GM21825 (cell line): ENCODE results near the gene FLOT2.
"Not testable (repeated sequence)": the region's sequence is repeated elsewhere in the genome, so short reads cannot be mapped to it uniquely, and the experiment has no call there.

Experiments used
- ATAC-seq: cut with Tn5 transposase; IDR thresholded peaks from one replicate; pipeline ENCODE4 v1.9.1; 2021; ENCODE audit warnings: mild to moderate bottlenecking, moderate library complexity; ENCODE audit not compliant: unreplicated experiment

Gene FLOT2

GRCh38 chr17:28917029-28917428 is 19.5 kb upstream of the FLOT2 start:
- no peak for ATAC-seq

GRCh38 chr17:28916302-28916934 is 18.9 kb upstream of the FLOT2 start:
- no peak for ATAC-seq

GRCh38 chr17:28912938-28913333 is 15.4 kb upstream of the FLOT2 start:
- no peak for ATAC-seq

- no peak for ATAC-seq
Measured at GRCh38 chr17:28912281-28912937, 14.9 kb upstream of the FLOT2 start.

- ATAC-seq = no peak
Measured at GRCh38 chr17:28911411-28912045, 14.0 kb upstream of the FLOT2 start.

- no peak for ATAC-seq
Measured at GRCh38 chr17:28910534-28910933, 13.0 kb upstream of the FLOT2 start.

DNA sequence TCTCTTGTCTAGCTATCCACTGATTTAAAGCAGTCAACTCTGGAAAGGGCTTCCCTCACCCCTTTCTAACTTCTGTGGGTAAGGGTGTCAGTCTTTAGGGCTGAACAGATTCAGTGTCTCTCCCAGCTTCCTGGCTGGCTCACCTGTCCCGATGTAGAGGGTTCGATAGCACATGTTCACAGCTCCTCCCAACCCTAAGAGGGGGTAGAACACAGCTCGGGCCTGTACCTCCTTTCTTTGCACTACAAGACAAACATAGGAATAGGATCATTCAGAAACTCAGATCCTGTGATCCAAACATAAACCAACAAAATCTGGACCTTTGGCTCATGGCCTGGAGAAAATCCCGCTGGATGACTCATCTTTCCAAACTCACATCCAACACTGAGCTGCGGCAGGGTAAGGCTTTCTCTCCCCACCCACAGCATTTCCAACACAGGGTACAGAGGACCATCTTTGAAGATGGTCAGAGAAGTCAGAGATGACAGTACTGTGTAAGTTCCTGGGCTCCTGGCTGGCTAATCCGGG is 11.2 kb upstream of the FLOT2 start:
- ATAC-seq = no peak

DNA sequence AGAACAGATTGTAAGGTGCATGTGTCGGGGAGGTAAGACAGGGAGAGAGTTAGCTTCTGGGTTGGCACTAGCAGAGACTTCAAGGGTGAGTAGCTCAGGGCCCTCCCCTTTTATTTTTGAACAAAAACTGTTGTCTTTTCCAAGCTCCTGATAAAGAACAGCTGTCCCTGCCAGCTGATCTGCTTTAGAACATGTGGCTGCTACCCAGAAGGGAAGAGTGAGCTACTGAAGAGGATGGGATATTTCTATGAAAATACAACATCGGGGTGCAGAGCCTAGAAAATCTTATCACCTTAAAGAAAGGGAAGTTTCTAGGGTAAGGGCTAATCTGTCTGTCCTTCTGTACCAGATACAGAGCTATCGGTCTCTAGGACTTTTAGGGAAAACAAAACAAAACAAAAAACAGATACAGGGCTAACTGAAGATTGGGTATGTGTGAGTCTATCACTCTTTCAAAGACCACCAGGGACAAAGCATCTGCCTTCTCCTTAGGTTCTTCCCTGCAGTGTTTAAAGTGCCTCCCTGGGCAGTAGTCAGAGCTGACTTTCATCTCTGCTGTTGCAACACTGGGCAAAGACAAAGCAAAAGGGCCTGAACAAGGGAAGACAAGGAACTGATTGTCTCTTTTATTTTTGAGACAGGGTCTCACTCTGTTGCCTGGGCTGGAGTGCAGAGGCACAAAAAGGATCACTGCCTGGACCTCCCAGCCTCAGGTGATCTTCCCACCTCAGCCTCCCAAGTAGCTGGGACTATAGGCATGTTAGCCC is 10.4 kb upstream of the FLOT2 start:
- no peak for ATAC-seq

DNA sequence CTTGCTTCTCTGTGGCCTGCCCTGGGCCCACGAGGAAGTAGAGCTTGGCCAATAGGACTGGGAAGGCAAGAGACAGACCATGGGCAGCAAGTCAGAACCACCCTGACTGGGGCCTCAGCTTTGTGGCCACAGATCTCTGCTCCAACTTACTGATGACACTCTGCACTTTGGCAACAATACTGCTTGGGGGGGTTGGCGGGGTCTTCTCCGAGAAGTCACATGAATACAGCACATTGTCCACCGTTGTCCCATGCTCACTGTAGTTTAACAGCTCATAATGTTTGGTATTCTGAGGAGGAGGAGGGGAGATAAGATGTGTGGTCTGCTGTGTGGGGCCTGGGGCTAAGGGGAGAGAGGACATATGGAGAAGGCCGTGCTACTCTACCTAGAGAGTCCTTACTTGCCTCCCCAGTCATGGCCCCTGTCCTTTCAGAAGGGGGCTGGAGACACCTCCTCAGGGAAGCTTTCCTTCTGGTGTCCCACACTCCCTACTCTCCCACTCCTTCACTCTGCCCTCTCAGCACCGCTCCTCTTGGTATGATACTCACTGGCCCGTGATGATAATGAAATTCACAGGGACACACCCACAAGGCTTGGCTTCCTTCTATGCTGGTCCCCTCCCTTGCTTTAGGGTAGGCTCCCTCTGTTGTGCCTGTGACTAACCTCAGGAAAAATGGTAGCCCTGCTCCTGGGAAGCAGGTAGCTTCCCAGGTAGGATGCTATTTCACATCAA is 9.3 kb upstream of the FLOT2 start:
- no peak for ATAC-seq

DNA sequence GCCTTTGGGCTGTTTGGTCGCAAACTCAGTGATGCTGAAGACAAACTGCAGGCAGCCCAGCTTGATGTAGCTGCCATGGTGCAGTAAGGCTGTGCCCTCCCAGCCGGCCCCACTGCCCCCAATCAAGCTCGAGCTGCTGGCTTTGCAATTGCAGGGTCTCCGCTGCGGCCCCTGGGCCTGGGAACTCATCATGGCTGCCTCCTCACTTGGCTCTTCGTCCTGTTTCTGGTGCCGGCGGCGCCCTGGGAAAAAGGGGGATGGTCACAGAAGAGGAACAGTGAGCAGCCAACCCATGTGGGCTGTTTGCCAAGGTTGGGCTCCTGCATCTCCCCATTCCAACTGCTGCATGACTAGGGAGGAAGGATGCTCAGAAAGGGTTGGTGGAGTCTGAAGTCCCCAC is 8.7 kb upstream of the FLOT2 start:
- ATAC-seq = no peak

DNA sequence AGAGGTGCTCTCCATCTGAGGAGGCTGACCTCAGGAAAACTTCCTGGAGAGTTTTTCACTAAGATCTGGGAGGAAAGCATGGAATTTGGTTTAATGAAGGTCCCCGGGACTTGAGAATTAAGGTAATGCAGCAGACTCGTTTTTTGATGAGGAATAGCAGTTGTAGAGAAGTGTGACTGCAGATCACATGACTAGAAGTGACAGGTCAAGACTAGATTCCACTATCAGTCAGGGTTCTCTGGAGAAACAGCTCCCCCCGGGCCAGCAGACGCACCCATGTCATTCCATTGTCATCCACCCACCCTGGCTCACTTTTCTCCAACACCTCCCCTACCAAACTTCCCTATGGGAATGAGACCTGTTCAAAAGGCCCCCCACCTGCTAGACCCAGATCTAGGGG is 7.3 kb upstream of the FLOT2 start:
- no peak for ATAC-seq

DNA sequence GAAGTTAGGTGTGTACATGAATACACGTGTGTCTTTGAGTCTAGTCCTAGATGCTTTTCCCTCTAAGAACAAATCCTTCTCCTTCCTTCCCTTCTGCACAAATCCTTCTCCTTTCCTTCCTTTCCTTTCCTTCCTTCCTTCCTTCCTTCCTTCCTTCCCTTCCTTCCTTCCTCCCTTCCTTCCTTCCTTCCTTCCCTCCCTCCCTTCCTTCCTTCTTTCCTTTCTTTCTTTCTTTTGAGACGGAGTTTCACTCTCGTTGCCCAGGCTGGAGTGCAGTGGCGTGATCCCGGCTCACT is 6.0 kb upstream of the FLOT2 start:
- not testable (repeated sequence) for ATAC-seq

GRCh38 chr17:28902819-28903545 is 5.4 kb upstream of the FLOT2 start, which contains the start of gene DHRS13:
DHRS13 (minus strand) TSS chr17:28903079; CDS start chr17:28902944, 135 bp downstream.
- peak; percentile 79 for ATAC-seq

DNA sequence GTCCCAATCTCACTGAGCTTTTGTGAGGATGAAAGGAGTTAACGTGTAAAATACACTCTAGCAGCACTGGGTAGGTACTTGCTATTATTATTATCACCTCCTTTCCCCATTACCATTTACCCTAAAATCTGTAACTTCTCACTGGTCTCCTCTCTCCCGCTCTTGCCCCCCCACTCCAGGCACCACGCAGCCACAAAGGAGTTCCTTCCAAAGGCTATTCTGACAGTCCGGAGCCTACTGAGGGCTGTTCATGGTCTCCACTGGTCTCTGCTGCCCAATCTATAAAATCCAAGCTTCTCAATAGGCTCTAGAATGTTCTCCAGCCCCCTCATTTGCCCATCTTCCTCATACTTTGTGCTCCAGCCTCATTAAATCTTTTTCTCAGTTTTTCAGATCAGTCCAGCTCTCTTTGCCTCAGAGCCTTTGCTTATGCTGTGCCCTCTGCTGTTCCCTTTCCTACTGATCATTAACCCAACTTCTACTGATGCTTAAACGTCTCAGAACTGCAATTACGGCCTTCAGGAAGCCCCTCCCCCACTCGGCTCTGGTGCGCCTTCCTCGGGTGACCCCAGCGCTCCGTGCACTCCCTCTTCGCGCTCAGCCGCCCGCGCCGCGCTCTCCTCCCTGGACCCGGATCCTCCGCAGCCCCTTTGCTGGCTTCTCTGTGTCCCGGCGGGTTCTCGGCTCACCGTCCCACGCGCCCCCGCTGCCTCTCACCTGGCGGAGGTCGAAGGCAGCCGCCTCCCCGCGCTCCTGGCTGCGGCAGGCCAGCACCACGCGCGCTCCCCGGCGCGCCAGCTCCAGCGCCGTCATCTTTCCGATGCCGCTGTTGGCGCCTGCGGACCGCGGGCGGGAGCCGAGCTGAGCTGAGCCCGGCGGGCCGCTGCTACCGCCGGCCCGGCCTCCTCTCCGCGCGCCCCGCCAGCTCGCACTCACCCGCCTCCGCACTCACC is 4.6 kb upstream of the FLOT2 start:
- ATAC-seq = peak; percentile 22

DNA sequence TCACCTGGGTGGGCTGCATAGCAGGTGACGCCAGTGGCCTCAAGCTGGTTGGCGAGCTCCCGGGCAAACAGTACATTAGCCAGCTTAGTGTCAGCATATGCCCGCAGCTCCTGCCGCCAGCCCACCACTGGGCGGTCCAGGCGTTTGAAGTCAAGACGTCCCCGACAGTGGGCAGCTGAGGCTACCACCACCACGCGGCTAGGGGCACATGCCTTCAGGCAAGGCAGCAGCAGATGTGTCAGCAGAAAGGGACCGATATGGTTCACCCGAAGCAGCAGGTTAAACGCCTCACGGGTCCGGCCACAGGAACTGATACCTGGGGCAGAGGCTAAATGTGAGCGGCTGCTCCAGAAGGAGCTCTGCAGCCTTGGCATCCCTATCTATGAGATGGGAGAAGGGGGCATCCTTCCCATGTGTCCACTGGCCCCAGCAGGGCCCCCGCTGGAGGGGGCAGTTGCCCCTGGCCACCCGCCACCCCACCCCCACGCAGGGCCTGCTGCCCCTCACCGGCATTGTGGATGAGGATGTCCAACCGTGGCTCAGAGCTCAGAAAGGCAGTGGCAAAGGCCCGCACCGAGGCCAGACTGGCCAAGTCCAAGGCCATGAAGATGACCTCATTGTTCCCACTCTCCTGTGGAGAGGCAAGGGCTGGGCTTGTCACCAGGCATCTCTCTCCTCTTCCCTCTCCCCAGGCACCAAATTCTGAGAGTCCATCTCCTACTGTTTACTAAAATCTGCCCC is 3.6 kb upstream of the FLOT2 start:
- no peak for ATAC-seq

DNA sequence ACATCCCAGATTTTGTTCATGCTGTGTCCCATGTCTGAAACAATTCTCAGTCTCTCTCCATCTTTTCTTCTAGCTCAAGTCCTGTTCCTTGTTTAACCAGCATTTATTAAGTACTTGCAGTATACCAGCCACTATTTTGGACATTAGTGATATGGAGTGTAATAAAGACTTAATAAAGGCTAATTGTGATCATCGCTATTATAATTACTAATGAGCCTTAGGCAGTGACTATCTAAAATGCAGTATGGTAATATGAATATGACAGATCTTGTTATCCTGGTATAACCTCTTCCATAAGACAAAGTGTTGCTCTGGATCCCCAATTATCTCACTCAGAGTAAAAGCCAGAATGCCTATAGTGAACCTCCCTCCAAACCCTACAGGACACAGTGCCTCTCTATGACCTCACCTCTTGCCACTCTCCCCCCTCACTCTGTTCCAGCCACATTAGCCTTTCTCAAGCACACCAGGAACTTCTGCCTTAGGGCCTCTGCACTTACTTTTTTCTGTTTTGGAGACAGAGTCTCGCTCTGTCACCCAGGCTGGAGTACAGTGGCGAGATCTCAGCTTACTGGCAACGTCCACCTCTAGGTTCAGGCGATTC is 1.8 kb upstream of the FLOT2 start:
- ATAC-seq = no peak

- ATAC-seq = no peak
Measured at GRCh38 chr17:28898527-28898955, 1.0 kb upstream of the FLOT2 start.
